Measurements from ENCODE around the gene SEC23B. TPM values are rescaled to one million over a fixed set of nuclear protein-coding genes. Genes with fewer than 3 reads are reported as not detected.

Gene SEC23B
- total RNA-seq, 2 donors from 2014 or later: 56.5 to 77.8 TPM

- no peak overlapping the region for H3K4me3 ChIP-seq
- no peak overlapping the region for H3K9ac ChIP-seq (ENCODE audit: low read depth in 2 of 2, low read length in 2 of 2)
- no peak for TF ChIP-seq CTCF (IDR thresholded peaks at IDR 0.05)
These were observed 20.1 kb downstream of the SEC23B start for GRCh38 chr20:18527836-18528235.

GRCh38 chr20:18529041-18529440 is 21.3 kb downstream of the SEC23B start:
- Histone ChIP-seq H3K9me3 (no peaks in the 10 kb centered on the region), H3K27ac (no peak overlapping the region), H3K27me3 (no peaks in the 10 kb centered on the region), H3K9ac (ENCODE audit: low read depth in 2 of 2, low read length in 2 of 2) (no peak overlapping the region), H3K36me3 (peaks cover 43% of the 10 kb centered on the region), H3K4me3 (no peak overlapping the region), H3K4me1 (no peaks in the 10 kb centered on the region)
- no peak for TF ChIP-seq CTCF (IDR thresholded peaks at IDR 0.05)
- DNase-seq: no peak
- intact Hi-C loops (cut with DNase I): no loop called here

More at GRCh38 chr20:18527836-18528235, 20.1 kb downstream of the SEC23B start:
- no peaks in the 10 kb centered on the region for H3K27me3 ChIP-seq
- intact Hi-C loops (cut with DNase I): no loop called here
- no peak overlapping the region for H3K27ac ChIP-seq
- no peaks in the 10 kb centered on the region for H3K9me3 ChIP-seq
- peaks cover 33% of the 10 kb centered on the region for H3K36me3 ChIP-seq
- H3K4me1 ChIP-seq: no peaks in the 10 kb centered on the region
- DNase-seq: no peak

GRCh38 chr20:18532626-18533025 is 24.9 kb downstream of the SEC23B start:
- no peak for TF ChIP-seq CTCF (IDR thresholded peaks at IDR 0.05)
- Histone ChIP-seq H3K27ac (no peak overlapping the region), H3K9me3 (no peaks in the 10 kb centered on the region), H3K36me3 (peaks cover 28% of the 10 kb centered on the region), H3K4me1 (no peaks in the 10 kb centered on the region), H3K9ac (ENCODE audit: low read depth in 2 of 2, low read length in 2 of 2) (no peak overlapping the region), H3K27me3 (no peaks in the 10 kb centered on the region), H3K4me3 (no peak overlapping the region)
- intact Hi-C loops (cut with DNase I): no loop called here
- DNase-seq: no peak

- Histone ChIP-seq H3K9me3 (no peaks in the 10 kb centered on the region), H3K36me3 (peaks cover 28% of the 10 kb centered on the region), H3K27me3 (no peaks in the 10 kb centered on the region), H3K9ac (ENCODE audit: low read depth in 2 of 2, low read length in 2 of 2) (no peak overlapping the region), H3K4me3 (no peak overlapping the region), H3K27ac (no peak overlapping the region), H3K4me1 (no peaks in the 10 kb centered on the region)
- DNase-seq: no peak
- no peak for TF ChIP-seq CTCF (IDR thresholded peaks at IDR 0.05)
- intact Hi-C loops (cut with DNase I): no loop called here
These were observed 25.8 kb downstream of the SEC23B start for GRCh38 chr20:18533491-18533890.

- Histone ChIP-seq H3K9ac (ENCODE audit: low read depth in 2 of 2, low read length in 2 of 2) (no peak overlapping the region), H3K4me3 (no peak overlapping the region), H3K36me3 (peaks cover 28% of the 10 kb centered on the region), H3K4me1 (no peaks in the 10 kb centered on the region), H3K27me3 (no peaks in the 10 kb centered on the region), H3K9me3 (no peaks in the 10 kb centered on the region), H3K27ac (no peak overlapping the region)
- TF ChIP-seq CTCF (IDR thresholded peaks at IDR 0.05): no peak
- no peak for DNase-seq
- intact Hi-C loops (cut with DNase I): no loop called here
These were observed 26.4 kb downstream of the SEC23B start for GRCh38 chr20:18533978-18534644.

Data from colonic mucosa (tissue), 4 donors.